Stimulated activated CD4-positive, alpha-beta T cell treated with anti-CD3 and anti-CD28 coated beads, TNF-alpha, amount 100 ng/mL, for 4 hours (primary cell): ENCODE results near the gene TUB.

Source experiments
- DNase-seq, 3 experiments: peaks; one replicate each; pipeline ENCODE4 v3.0.0-alpha.2; 2020; ENCODE audit warnings: low read depth in 3 of 3

Gene TUB

DNA sequence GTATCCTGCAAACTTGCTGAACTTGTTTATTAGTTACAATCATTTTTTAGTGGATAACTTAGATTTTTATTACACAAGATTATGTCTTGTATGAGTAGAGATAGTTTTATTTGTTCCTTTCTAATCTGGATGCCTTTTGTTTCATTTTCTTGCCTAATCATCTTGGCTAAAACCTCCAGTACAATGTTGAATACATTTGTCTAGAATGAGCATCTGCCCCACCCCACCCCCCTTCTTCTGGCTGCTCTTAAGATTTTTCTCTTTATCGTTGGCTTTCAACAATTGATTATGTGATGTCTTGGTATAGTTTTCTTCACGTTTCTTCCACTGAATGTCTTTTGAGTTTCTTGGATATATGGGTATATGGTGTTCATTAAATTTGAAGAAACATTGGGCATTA lies 37.3 kb upstream of the TUB start:
- no peak for DNase-seq

DNA sequence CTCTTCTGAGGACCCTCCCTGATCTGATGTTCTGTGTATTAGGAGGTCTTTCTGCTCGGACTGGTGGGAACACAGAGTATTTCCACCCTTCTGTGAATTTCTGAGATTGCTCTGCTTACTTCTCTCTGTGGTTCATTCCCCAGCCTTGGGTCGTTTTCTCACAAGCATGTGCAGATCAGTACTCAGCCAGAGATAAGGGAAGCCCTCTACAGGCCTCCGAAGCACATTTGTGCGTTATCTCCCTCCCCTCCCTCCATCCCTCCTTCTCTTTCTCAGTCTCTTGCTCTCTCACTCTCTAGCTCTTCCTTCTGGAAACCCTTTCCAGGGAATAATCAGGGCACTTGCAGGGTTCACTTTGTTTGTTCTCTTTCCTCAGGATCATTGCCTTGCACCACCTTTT lies 35.2 kb upstream of the TUB start:
- no peak for DNase-seq

DNA sequence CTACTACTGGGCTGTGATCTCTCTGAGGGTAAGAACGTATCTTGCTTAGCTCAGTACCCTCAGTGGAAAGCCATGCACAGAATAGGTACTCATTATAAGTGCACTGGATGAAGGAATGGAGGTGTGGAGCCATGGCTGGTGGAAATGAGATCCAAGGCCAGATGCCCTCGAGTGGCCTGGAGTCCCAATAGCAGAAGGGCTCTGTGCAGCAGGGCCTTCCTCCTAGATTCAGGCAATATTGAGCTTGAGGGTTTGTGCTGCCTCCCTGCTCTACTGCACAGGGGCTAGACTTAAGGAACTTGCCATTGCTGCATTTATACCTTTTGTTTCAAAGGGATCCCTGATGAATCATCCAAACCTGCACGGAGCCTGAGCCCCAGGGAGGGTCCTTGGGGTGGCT lies 33.6 kb upstream of the TUB start:
- no peak for DNase-seq

DNA sequence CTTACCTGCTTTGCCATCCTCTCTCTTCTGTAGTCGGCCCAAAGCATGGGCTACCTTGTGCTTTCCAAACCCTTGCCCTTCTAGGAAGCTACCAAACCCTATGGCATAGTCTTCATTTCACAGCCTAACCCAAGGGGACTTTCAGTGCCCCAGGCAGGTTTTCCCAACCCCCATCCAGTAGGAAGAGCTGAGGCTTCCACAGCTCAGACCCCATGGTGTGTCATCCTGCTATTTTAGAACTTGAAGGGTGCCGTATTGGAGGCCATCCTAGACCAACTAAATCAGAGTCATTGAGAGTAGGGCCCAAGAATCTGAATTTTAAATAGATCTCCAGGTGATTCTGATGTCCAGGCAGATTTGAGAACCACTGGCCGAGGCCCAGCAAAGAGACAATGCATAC lies 31.9 kb upstream of the TUB start:
- no peak for DNase-seq

DNA sequence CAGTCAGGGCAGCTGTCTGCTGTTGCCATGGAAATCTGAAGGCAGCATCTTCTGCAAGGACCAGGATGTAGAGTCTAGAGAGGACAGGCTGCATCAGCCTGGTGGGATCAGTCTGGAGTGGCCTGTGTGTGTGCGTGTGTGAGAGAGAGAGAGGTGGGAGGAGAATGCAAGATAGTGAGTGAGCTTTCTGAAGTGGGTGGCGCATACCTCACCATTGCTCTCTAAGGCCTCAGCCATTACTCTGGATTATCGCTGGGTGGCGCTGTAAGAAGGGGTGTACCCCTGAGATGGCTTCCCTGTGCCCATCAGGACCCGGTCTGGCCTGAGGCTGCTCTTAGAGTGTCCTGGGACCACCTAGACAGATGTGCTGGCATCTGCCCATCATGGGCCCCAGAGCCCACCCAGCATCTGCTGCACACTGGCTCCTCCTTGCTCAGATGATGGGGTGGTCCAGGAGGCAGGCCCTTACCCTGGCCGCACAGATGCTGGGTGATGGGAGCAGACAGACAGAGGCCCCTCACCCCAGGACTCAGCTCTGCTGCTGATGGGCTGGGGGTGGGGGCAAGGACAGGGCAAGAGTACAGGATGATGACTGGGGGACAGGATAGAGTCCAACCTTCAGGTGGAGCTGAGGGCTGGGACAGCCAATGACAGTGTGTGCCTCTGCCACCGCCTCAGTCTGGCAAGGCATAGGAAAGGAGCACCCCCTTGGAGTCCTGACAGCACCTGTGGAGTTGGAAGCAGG lies 25.7 kb upstream of the TUB start:
- no peak for DNase-seq

DNA sequence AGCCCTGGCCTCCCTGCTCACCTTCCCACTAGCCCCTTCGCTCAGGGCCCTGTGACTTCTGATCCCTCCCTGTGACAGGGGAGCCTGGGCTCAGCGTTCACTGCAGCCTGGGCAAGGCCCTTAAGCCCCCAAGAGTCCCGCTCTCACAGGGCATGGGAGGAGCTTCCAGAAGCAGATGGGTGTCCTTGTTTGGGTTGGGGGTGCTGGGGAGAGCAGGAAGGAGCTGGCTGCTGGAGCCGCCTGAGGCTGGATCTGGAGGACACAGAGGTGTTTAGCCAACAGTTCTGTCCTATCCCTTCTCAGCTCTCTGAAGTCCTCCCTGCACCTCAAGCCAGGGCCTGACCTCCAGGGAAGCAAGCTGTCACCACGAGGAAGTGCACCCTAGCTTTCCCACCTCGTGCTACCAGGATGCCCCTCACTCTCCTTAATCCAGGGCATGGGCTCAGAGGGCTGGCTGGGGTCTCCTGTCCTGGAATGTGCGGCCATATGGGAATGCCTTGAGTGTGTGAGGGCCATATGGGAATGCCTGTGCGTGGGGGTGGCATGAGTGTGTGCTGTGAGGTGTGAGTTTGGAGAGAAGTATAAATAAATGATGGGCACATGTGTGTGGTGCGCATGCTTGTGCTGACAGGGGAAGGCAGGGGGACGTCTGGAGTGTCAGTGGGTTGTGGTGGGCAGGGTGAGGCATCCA lies 25.0 kb upstream of the TUB start:
- no peak for DNase-seq

DNA sequence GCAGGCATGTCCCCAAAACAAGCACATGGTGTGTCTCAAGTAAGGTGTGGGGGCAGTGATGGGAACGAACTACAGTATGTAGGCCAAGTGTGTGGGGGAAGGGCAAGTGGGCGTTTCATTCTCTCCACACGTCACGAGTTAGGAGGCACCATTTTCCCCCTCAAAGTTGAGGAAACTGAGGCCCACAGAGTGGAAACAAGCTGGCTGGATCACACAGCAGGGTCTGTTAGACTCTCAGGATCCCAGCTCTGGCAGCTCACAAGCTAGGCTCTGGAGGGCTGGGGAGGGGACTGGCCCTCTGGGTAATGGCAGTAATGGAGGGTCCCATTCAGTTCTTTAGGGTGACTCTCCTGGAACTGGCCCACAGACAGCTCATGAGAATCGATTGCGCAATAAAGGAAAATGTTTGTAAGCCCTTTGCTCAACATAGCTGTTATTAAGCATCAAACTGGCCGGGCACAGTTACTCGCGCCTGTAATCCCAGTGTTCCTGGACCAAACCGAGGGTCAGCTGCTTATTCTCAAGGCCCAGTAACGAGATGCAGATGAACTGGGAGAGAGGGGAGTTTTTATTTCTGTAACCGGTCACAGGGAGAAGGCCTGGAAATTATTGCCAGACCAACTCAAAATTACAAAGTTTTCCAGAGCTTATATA lies 24.1 kb upstream of the TUB start:
- no peak for DNase-seq

DNA sequence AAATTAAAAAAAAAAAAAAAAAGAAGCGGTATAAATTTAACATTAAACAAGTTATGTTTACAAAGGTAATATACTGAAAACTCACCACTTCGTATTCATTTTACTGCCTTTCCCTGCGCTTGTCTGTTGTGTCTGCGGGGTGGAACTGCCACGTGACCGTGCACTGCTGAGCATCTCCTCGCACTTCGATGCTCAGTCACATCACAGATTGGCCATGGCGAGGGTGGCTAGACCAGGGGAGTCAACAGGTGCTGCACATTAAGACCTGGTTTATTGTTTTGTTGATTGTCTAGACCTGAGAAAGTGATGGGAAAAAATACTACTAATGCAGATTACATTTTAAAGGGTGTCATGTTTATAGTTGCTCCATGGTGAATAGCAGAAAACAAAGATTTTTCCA lies 22.8 kb upstream of the TUB start:
- no peak for DNase-seq

DNA sequence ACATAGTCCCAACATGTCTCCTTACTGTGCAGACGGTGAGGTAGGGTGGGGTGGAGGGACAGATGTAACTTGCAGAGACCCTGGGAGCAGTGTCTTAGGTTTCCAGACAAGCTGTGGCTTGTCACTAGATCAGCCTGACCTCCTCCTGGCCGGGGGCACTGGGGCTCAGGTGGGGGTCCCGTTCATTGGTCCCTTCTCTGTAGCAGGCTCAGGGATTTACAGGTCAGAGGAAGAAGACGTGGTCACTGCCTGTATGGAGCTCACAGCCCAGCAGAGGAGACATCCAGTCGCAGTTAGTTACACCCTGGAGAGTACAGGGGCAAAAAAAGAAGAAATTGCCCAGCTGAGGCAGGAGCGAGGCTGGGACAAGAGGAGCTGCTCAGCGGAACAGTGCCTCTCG lies 22.0 kb upstream of the TUB start:
- no peak for DNase-seq

DNA sequence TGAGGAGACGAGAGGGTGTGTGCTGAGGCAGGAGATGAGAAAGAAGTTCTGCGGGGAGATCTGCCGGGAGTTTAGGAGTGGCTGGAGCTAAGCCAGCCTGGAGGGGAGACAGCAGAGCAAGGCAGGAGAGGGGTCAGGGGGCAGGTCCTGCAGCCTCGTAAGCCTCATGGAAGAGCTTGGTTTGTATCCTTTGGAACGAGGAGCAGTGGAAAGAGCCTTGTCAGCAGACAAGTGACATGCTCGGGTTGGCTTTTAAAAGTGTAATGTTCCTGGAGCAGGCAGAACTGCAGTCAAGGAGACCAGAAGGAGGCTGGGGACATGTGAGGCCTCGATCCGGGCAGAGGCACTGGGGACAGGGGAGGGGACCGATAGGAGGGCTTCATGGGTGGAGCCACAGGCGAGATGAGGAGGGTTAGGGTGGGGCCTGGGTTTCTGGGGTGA lies 21.4 kb upstream of the TUB start:
- DNase-seq, result no peak

DNA sequence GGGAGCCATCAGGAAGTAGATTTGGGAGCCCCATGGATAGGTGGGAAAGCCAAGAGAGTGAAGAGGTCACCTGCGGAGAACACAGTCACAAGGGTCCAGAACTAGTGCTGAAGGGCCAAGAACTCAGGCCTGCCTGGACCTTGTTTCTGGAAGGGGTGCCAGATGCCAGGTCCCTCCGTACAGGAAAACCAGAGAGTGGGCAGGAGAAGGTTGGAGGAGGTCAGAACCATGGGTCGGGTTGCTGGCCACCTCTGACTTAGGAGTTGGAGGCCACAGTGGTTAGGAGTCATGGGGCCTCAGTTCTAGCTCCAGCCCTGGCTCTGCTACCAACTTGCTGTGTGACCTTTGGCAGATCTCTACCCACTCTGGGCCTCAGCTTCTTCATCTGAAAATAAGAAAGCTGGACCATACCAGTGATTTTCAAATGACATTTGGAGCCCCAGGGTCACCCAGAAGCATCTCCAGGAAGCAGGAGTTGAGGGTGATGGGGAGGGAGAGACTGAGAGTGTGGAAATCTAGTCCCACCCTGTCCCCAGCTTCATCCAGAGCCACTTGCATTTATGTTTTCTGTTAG lies 20.8 kb upstream of the TUB start:
- DNase-seq, result no peak

DNA sequence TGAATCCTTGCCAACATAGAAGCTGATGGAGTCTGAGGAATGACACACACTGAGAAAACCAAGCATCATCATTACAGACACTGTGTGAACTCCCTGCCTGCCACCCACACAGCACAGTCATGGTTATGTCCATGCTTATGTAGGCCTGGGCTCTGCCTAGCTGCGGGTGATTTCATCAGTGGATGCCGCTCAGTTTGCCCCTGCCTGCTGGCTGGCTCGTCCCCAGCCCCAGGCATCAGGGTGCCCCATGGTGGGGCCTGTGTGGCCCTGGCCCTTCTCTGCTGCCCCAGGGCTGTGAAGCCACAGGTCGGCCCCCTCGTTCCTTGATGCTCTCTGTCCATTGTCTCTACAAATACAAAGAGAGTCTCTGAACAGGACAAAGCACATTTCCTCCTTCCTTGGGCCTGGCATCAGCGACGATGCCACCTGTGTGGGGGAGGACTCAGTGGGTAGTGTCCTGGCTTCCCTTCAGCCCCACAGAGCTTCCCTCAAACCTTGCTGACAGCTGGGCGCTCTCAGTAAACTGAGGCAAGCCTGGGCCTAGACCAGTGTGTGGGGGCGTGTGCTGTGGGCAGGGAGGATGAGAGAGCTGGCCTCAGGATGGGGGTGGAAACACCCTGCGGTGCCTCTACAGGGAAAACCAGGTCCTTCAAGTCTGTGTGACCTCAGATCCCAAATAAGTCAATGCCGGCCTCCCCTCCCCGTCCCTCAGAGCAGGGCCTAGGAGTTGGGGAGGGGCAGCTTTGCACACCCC lies 20.0 kb upstream of the TUB start:
- DNase-seq, result no peak

DNA sequence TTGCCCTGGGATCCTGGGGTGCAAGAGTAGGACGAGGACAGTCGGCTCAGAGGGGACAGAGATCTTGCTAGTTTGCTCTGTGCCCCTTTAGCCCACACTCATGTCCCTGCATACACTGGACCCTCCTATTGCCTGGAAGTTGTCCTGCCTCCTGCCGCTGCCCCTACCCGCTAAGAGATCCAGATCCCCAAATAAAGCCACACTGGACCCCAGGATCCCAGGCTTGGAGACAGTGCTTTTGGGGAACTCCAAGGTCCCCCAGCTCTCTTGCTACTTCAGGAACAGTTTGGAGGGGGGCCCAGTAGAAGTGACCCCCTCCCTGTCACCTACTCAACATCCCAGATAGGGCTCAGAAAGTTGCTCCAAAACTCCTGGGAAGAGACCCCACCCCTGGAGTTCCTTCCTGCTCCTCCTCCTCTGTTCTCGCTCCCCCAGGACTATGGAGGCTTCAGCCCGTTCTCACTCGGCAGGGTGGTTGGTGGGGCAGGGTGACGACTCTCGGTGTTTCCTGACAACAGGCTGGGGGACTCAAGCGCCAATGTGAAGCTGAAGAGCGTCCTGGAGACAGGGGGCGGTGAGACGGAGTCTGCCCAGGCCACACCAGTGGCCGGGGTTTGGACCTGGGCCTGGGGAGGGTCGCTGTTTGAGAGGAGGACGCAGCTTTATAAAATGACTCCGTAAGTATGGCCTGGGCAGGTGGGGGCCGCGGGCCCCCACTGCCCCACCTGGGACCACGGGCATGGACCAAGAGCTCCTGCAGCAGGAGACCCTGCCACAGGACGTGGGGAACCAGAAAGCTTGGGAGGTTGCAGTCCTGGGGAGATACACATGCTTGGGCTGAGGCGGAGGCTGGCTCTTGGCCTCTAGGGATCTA lies 19.2 kb upstream of the TUB start:
- no peak for DNase-seq

DNA sequence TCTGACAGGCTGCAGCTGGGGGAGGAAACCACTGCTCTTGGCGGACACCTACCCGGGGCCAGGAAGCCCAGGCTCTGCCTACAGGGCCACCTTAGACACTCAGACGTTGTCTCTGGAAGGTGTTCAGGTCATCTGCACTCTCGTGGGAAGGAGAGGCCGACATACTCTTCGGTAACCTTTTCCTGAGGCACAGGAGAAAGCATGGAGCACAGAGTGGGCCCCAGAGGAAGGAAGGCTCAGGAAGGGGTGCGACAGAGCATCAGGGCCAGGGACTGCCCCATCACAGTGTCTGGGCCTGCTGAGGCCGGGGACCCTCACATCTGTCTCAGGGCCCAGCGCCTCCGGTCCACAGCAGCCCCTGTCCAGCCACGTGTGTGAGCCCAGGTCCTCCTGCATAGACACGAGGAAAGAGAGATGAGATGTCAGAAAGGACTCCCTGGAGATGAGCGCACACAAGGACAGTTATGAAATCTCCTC lies 18.2 kb upstream of the TUB start:
- no peak for DNase-seq

DNA sequence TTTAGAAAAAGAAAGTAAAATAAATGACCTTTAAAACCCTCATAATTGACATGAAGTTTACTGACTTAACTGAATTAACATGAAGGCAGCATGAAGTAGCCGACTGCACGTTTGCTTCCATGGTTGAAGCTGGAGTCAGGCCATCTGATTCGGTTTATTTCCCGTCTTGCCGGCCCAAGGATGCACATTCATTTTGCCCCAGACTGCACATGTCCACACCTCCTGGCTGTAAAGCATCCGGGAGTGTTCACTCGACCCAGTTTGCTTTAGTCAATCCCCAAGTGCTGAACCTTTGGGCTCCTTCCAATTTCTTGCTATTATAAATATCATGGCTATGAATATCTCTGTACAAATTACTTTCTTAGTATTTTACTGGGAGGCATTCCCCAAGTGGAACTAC lies 17.7 kb upstream of the TUB start:
- DNase-seq, result no peak

DNA sequence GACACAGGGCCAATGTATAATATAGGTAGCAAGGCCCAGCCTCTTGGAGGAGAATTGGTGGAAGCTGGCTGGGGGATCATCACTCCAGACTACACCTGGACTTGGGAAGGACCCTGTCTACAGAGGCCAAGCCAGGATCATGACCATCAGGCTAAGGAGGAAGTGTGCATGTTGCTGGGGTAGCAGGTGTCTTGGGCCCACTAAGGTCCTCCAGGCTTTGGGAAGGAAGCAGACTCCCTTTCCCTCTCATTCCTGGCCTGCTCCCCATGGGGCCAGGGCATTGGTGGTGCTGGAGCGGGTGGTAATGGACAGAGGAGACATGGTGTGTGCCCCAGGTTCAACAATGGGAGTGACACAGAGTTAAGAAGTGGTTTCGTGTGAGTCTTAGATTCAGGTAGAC lies 16.0 kb upstream of the TUB start:
- no peak for DNase-seq

DNA sequence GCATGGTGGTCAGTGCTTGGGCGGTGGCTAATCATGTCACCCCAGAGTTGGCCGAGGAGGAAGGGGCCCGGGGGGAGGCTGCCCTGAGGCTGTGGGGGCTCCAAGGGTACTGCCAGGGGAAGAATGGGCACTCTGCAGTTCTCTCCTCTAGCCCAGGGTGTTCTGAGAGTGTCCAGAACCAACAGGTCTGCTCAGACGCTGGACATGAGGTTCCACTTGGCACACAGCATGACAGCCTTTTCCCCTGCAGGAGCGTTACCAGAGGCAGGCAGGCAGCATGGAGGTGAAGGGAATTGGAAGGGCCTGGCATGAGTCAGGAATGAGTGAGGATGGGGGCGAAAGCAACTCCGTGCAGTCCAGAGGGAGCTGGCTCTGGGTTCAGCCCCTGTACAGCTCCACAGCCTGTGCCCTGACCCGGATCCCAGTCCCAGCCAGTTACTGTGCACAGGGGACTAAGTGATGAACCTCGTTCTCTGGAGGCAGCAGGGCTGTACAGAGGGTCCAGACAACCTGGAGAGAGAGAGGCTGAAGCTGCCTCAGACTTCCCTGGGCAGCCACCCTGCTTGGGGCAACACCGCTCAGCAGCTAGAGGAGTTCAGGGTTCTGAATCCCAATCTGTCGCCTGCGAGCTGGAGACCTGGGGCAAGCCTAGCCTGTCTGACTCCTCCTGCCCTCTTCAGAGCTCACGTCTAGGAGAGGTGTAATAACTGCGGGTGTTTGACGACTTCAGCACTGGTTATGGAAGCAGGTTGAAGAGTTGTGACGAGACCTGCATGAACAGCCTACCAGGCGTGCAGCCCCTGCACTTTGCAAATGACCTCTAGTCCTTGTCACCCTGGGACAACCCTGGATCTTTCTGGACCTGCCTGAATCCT lies 14.7 kb upstream of the TUB start:
- DNase-seq, result no peak

DNA sequence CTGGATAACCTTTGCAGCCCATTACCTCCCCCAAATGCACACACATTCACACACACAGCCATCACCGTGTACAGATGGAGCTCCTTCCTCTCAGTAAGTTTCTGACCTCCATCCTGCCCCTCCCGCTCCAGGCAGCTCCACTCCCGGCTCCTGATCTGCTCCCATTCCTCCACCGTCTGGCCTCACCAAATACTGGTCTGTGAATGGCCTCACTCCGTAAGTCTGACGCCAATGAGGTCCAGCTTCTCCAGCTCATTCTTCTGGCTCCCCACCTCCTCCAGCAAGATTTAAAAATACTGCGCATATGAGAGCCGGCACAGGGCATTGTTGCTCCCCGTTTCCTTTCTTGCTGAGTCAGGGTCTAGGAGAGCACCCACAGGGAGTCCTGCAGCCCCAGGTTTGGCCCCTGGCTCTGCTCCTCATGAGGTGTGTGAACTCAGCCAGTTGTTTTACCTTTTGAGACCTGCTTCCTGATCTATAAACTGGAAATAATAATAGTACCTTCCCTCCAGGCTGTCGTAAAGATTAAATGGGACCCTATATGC lies 14.0 kb upstream of the TUB start:
- no peak for DNase-seq

DNA sequence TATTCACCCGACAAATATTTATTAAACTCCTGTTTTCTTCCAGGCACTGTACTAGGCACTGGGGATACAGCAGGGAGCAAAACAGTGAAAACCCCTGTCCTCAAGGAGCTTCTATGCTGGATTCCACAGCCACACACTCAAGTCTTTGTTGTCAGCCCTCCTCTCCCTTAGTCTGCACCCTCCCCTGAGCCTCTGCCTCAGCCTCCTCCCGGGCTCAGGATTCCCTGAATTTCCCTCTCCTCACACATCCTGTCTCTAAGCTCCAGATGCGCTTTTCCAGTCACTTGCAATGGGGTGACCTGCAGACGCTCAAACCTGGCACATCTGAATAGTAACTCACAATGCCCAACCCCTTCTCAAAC lies 13.5 kb upstream of the TUB start:
- DNase-seq, result no peak
